ENCODE measurements around the gene BDKRB2. TPM values are rescaled to one million over a fixed set of nuclear protein-coding genes. Genes with fewer than 3 reads are reported as not detected.

BDKRB2 gene
- total and polyA plus RNA-seq, 2 experiments from 2014 or later: 0.14 to 0.21 TPM

- no peak for TF ChIP-seq EZH2phosphoT487 (IDR thresholded peaks at IDR 0.05; ENCODE audit: unreplicated experiment)
- TF ChIP-seq EZH2 (IDR thresholded peaks at IDR 0.05; ENCODE audit: low read depth, unreplicated experiment): no peak
- no peak for TF ChIP-seq JUNB (IDR thresholded peaks at IDR 0.05; ENCODE audit: unreplicated experiment)
- no peak for TF ChIP-seq ZNF114 (CRISPR knock-in tag; IDR thresholded peaks at IDR 0.05)
- TF ChIP-seq ZNF331 (CRISPR knock-in tag; IDR thresholded peaks at IDR 0.05; ENCODE audit: low read depth): no peak
Observed at GRCh38 chr14:96170961-96171592, 33.6 kb upstream of the BDKRB2 start (continued).

GRCh38 chr14:96173636-96174475, 30.8 kb upstream of the BDKRB2 start:
- H3K4me2 ChIP-seq: no peak overlapping the region
- Mint-ChIP-seq H3K27me3 (ENCODE audit: insufficient read depth, low read depth, poor library complexity) (peaks cover 14% of the 10 kb centered on the region), H3K27ac (no peak overlapping the region), H3K4me1 (no peaks in the 10 kb centered on the region; the same call in 2 of the 3 replicates), H3K9me3 (no peaks in the 10 kb centered on the region; the same call in 2 of the 3 replicates), H3K4me3 (no peak overlapping the region), H3K36me3 (ENCODE audit: low read depth) (no peaks in the 10 kb centered on the region)
- no peaks in the 10 kb centered on the region for H3K36me3 ChIP-seq (ENCODE audit: insufficient read depth)
- no peak overlapping the region for H3K27ac ChIP-seq (ENCODE audit: low read depth)
- no peak overlapping the region for H2AFZ ChIP-seq
- no peaks in the 10 kb centered on the region for H3F3A ChIP-seq (replicated peaks; ENCODE audit: low read depth)
- DNase-seq (ENCODE audit: low spot score) (no peak), ATAC-seq (no peak)
- H3K9me2 ChIP-seq (ENCODE audit: insufficient read depth): peaks cover 4% of the 10 kb centered on the region; the same call in 1 of the 2 replicates
- H3K4me1 ChIP-seq (ENCODE audit: insufficient read depth): no peaks in the 10 kb centered on the region; the same call in 1 of the 2 replicates
- H3K79me2 ChIP-seq (replicated peaks; ENCODE audit: insufficient read depth): no peaks in the 10 kb centered on the region
- no peak overlapping the region for H3K4me3 ChIP-seq
- H3K27me3 ChIP-seq (ENCODE audit: insufficient read depth): no peaks in the 10 kb centered on the region
- no peaks in the 10 kb centered on the region for H4K20me1 ChIP-seq (replicated peaks; ENCODE audit: insufficient read depth)
- TF ChIP-seq CREB1 (CRISPR knock-in tag; IDR thresholded peaks at IDR 0.05; ENCODE audit: low read depth) (no peak), ETS1 (IDR thresholded peaks at IDR 0.05) (no peak), ZNF462 (CRISPR knock-in tag; IDR thresholded peaks at IDR 0.05) (no peak), REST (IDR thresholded peaks at IDR 0.05; ENCODE audit: unreplicated experiment) (no peak), EZH2phosphoT487 (IDR thresholded peaks at IDR 0.05; ENCODE audit: unreplicated experiment) (no peak), EZH2 (IDR thresholded peaks at IDR 0.05; ENCODE audit: low read depth, unreplicated experiment) (no peak), STAT1 (IDR thresholded peaks at IDR 0.05; ENCODE audit: unreplicated experiment) (no peak), JUNB (IDR thresholded peaks at IDR 0.05; ENCODE audit: unreplicated experiment) (no peak), NANOG (IDR thresholded peaks at IDR 0.05; ENCODE audit: borderline replicate concordance) (no peak)

Measured in GM23338 (cell line).